SK-N-SH (cell line): ENCODE results near the gene SERINC2. TPM values are rescaled to one million over a fixed set of nuclear protein-coding genes. Genes with fewer than 3 reads are reported as not detected.
"Not testable (repeated sequence)": the region's sequence is repeated elsewhere in the genome, so short reads cannot be mapped to it uniquely, and the experiment has no call there.

ENCODE experiments used
- CTCF ChIA-PET: fragments of 300-600, 350-600 bp; formaldehyde crosslinking; extraction: SDS; loops from one replicate; lab custom pipeline; 2021; lab: Yijun Ruan, JAX
- POLR2A ChIA-PET: fragments of 350-600 bp; sonication (Branson Sonifier 250); formaldehyde crosslinking; extraction: SDS; loops from one replicate; lab custom pipeline; 2020; ENCODE audit warnings: antibody characterized with exemption, inconsistent platforms; lab: Yijun Ruan, JAX
- DNase-seq: peaks from one replicate; pipeline ENCODE4 v3.0.0; 2012
- H2AFZ ChIP-seq: fragments of 200-600 bp; sonication (generic); 2 replicates; pipeline ENCODE4 v1.8.1; 2016; ENCODE audit warnings: antibody characterized with exemption, mild to moderate bottlenecking, low read depth
- H3F3A ChIP-seq: fragments of 200-600 bp; sonication (generic); replicated peaks from 2 replicates; pipeline ENCODE3; 2016; ENCODE audit warnings: antibody characterized with exemption, mild to moderate bottlenecking; ENCODE audit not compliant: insufficient read depth
- H3K27ac ChIP-seq, 2 experiments: fragments of 200-500 bp in 1 of 2; fragments of 200-600 bp in 1 of 2; sonication (Bioruptor generic) in 1 of 2; sonication (generic), shearing (Covaris generic) in 1 of 2; 2 replicates each; pipeline versions ENCODE4 v1.5.1 to v1.6.1; 2014 to 2016; ENCODE audit warnings: low read depth in 2 of 2, inconsistent platforms in 1 of 2, low read length in 1 of 2, mild to moderate bottlenecking in 1 of 2, mixed read lengths in 1 of 2
- H3K27me3 ChIP-seq: fragments of 200-600 bp; sonication (generic), shearing (Covaris generic); 2 replicates; pipeline ENCODE4 v1.6.1; 2016; ENCODE audit warnings: mixed run types; ENCODE audit not compliant: insufficient read depth
- H3K36me3 ChIP-seq, 2 experiments: fragments of 200-500 bp in 1 of 2; fragments of 200-600 bp in 1 of 2; sonication (Bioruptor generic) in 1 of 2; sonication (generic) in 1 of 2; replicated peaks in 1 of 2; 2 replicates each; pipeline versions ENCODE3 to v1.5.1; 2014 to 2016; ENCODE audit warnings: low read length in 1 of 2, mild to moderate bottlenecking in 1 of 2; ENCODE audit not compliant: insufficient read depth in 2 of 2, control insufficient read depth in 1 of 2
- H3K4me1 ChIP-seq, 2 experiments: fragments of 200-500 bp in 1 of 2; fragments of 200-600 bp in 1 of 2; sonication (Bioruptor generic) in 1 of 2; sonication (generic), shearing (Covaris generic) in 1 of 2; 2 replicates each; pipeline versions ENCODE4 v1.5.1 to v1.6.1; 2014 to 2016; ENCODE audit warnings: low read depth in 1 of 2, low read length in 1 of 2, mixed run types in 1 of 2; ENCODE audit not compliant: insufficient read depth in 2 of 2, control insufficient read depth in 1 of 2
- H3K4me2 ChIP-seq: fragments of 200-600 bp; sonication (generic), shearing (Covaris generic); 2 replicates; pipeline ENCODE4 v1.6.1; 2017; ENCODE audit warnings: mixed run types
- H3K4me3 ChIP-seq, 2 experiments: fragments of 200-500 bp in 1 of 2; fragments of 200-600 bp in 1 of 2; sonication (Bioruptor generic) in 1 of 2; sonication (generic), shearing (Covaris generic) in 1 of 2; 2 replicates each; pipeline versions ENCODE4 v1.5.1 to v1.8.1; 2014 to 2016; ENCODE audit warnings: low read depth in 2 of 2, inconsistent platforms in 1 of 2, low read length in 1 of 2, mild to moderate bottlenecking in 1 of 2, mixed read lengths in 1 of 2, moderate library complexity in 1 of 2
- H3K79me2 ChIP-seq: fragments of 200-600 bp; sonication (generic); 2 replicates; pipeline ENCODE4 v1.8.1; 2017; ENCODE audit warnings: mild to moderate bottlenecking; ENCODE audit not compliant: insufficient read depth
- H3K9ac ChIP-seq: fragments of 200-600 bp; sonication (generic); 2 replicates; pipeline ENCODE4 v1.6.1; 2017; ENCODE audit warnings: mixed run types
- H3K9me2 ChIP-seq: fragments of 200-600 bp; sonication (generic); 2 replicates; pipeline ENCODE4 v1.6.1; 2017; ENCODE audit warnings: mixed run types
- H3K9me3 ChIP-seq: fragments of 200-600 bp; sonication (generic); 2 replicates; pipeline ENCODE4 v1.6.1; 2017; ENCODE audit warnings: mixed run types, mild to moderate bottlenecking, moderate library complexity
- H4K20me1 ChIP-seq: fragments of 200-600 bp; sonication (generic); 2 replicates; pipeline ENCODE4 v1.6.1; 2017; ENCODE audit warnings: mild to moderate bottlenecking, mixed run types; ENCODE audit not compliant: insufficient read depth
- EP300 ChIP-seq, 2 experiments: IDR thresholded peaks; 2 replicates each; pipeline versions ENCODE4 v1.4.0 to v1.6.1; 2012; ENCODE audit warnings: borderline replicate concordance in 1 of 2, low read depth in 1 of 2, low read length in 1 of 2
- FOSL2 ChIP-seq: IDR thresholded peaks from 2 replicates; pipeline ENCODE4 v1.4.0; 2012; ENCODE audit warnings: low read depth, mild to moderate bottlenecking, moderate library complexity, borderline replicate concordance
- JUND ChIP-seq: IDR thresholded peaks from 2 replicates; pipeline ENCODE4 v1.4.0; 2012
- MXI1 ChIP-seq: IDR thresholded peaks from 2 replicates; pipeline ENCODE4 v1.6.1; 2012; ENCODE audit warnings: mild to moderate bottlenecking, low read depth, low read length, improper control_type of control experiment
- NFIC ChIP-seq: IDR thresholded peaks from 2 replicates; pipeline ENCODE4 v1.4.0; 2012; ENCODE audit warnings: borderline replicate concordance
- RCOR1 ChIP-seq: fragments of 150-350 bp; IDR thresholded peaks from 2 replicates; pipeline ENCODE4 v1.6.1; 2017; ENCODE audit warnings: antibody characterized with exemption, low read length
- RFX5 ChIP-seq: IDR thresholded peaks from 2 replicates; pipeline ENCODE4 v1.6.1; 2012; ENCODE audit warnings: mild to moderate bottlenecking, improper control_type of control experiment, low read length
- SIN3A ChIP-seq: IDR thresholded peaks from 2 replicates; pipeline ENCODE4 v1.6.1; 2012; ENCODE audit warnings: low read depth, mild to moderate bottlenecking, low read length, moderate library complexity, borderline replicate concordance
- TCF12 ChIP-seq: IDR thresholded peaks from 2 replicates; pipeline ENCODE4 v1.4.0; 2012
- YY1 ChIP-seq: IDR thresholded peaks from 2 replicates; pipeline ENCODE4 v1.4.0; 2012; ENCODE audit warnings: low read depth, mild to moderate bottlenecking
- WGBS: methylation state at CpG from one replicate; pipeline ENCODE4 v1.1.6; 2017; ENCODE audit warnings: low lambda C conversion rate; 5-methylcytosine and 5-hydroxymethylcytosine counted together
- polyA plus RNA-seq, 3 experiments: library from polyadenylated mRNA; depleted of rRNA; stranded (reverse); fragments of >200 nt; gene quantifications; 2 replicates each; pipeline ENCODE4 v1.2.3, GENCODE V29; 2012
- TF ChIP-seq, protein P1 (sequence below): fragments of 150-350 bp; IDR thresholded peaks from 2 replicates; pipeline ENCODE4 v1.6.1; 2017; ENCODE audit warnings: antibody characterized with exemption, low read length, low read depth, borderline replicate concordance
- TF ChIP-seq, protein P2 (sequence below): IDR thresholded peaks from 2 replicates; pipeline ENCODE4 v1.4.0; 2012; ENCODE audit warnings: low read depth, borderline replicate concordance
- TF ChIP-seq, protein P3 (sequence below): IDR thresholded peaks from 2 replicates; pipeline ENCODE4; 2012
- TF ChIP-seq, protein P4 (sequence below): IDR thresholded peaks from 2 replicates; pipeline ENCODE4 v1.6.1; 2012; ENCODE audit warnings: mild to moderate bottlenecking, low read depth, low read length, moderate library complexity
- TF ChIP-seq, protein P5 (sequence below): fragments of 200-600 bp; sonication (generic); IDR thresholded peaks from 2 replicates; pipeline ENCODE4 v1.6.1; 2017; ENCODE audit warnings: antibody characterized with exemption, mild to moderate bottlenecking, moderate library complexity

Gene SERINC2
- polyA plus RNA-seq, 1 of the 3 experiments (the other 2 are of a cell fraction) = 22.2 TPM

DNA sequence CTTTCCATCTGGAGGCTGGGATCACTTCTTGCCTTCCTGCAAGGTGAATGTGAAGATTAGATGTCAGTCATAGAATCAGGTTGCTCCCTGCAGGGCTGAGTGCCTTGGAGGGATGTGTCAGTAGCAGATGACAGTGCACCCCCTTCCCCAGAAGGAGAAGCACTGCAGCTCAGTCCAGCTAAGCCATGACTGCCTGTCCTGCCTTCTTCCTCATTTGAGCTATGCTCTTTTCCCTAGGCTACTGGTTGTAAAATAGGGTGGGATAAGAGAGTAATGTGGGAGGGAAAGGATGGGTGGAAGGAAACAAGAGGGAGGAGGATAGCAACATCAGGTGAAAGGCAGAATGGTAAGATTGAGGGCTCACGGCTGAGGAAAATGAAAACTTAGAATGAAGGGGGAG, 29.0 kb upstream of the SERINC2 start (continued):
- TF ChIP-seq FOSL2 = no peak
- TF ChIP-seq, protein P1, sequence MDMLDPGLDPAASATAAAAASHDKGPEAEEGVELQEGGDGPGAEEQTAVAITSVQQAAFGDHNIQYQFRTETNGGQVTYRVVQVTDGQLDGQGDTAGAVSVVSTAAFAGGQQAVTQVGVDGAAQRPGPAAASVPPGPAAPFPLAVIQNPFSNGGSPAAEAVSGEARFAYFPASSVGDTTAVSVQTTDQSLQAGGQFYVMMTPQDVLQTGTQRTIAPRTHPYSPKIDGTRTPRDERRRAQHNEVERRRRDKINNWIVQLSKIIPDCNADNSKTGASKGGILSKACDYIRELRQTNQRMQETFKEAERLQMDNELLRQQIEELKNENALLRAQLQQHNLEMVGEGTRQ = no peak

DNA sequence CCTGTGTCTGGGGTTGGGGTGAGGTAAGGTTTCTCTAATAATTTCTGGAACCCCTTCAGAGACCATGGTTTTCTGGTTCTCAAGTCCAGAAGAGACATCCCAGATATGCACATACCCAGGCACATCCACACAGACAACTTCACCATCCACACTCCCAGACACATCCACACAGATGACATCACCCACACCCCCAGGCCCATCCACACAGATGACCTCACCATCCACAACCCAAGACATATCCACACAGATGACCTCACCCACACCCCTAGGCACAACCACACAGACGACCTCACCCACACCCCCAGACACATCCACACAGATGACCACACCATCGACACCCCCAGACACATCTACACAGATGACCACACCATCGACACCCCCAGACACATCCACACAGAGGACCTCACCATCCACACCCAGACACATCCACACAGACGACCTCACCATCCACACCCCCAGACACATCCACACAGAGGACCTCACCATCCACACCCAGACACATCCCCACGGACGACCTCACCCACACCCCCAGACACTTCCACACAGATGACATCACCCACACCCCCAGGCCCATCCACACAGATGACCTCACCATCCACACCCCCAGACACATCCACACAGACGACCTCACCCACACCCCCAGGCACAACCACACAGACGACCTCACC, 26.3 kb upstream of the SERINC2 start:
- H3F3A ChIP-seq, H3K9ac ChIP-seq, H2AFZ ChIP-seq, H3K27ac ChIP-seq, H3K27me3 ChIP-seq, H3K4me3 ChIP-seq, H3K9me3 ChIP-seq, H4K20me1 ChIP-seq, H3K4me2 ChIP-seq, H3K9me2 ChIP-seq, H3K36me3 ChIP-seq, POLR2A ChIA-PET, H3K79me2 ChIP-seq, DNase-seq: not testable (repeated sequence)
- 58% methylated on average over 8 of the region's 8 CpGs for WGBS
- peaks cover 0 to 19% of the 10 kb centered on the region in 2 experiments; a peak in 1 of 4 replicates for H3K4me1 ChIP-seq
- CTCF ChIA-PET = interaction anchor here (1.3 to 4.1 kb wide), 2 partner anchors 8 to 162 kb away, joined by 3 to 35 read pairs; no protein-coding TSS in a partner anchor

DNA sequence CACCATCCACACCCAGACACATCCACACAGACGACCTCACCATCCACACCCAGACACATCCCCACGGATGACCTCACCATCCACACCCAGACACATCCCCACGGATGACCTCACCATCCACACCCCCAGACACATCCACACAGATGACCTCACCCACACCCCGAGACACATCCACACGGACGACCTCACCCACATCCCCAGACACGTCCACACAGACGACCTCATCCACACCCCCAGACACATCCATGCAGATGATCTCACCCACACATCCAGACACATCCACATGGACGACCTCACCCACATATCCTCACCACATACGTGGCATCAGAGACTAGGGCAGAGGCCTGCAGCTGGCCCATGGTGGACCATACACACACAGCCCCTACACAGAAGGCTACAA, 25.4 kb upstream of the SERINC2 start:
- no peak overlapping the region for H3K4me3 ChIP-seq
- no peaks in the 10 kb centered on the region for H3K27me3 ChIP-seq
- H3K27ac ChIP-seq = no peak overlapping the region
- peaks cover 0 to 10% of the 10 kb centered on the region in 2 experiments; a peak in 1 of 4 replicates for H3K4me1 ChIP-seq
- POLR2A ChIA-PET = no interaction called here
- no peak overlapping the region for H2AFZ ChIP-seq
- 73% methylated on average over 10 of the region's 10 CpGs for WGBS
- no peak overlapping the region for H3K9ac ChIP-seq
- no peaks in the 10 kb centered on the region for H4K20me1 ChIP-seq
- DNase-seq = no peak
- H3K79me2 ChIP-seq = no peaks in the 10 kb centered on the region
- H3K4me2 ChIP-seq = no peak overlapping the region
- CTCF ChIA-PET = interaction anchor here (0.8 to 13.9 kb wide), 2 partner anchors 31 to 162 kb away, joined by 3 to 287 read pairs; partner anchors contain the start of gene SERINC2
- no peaks in the 10 kb centered on the region for H3F3A ChIP-seq
- no peaks in the 10 kb centered on the region for H3K9me3 ChIP-seq
- no peaks in the 10 kb centered on the region for H3K36me3 ChIP-seq
- H3K9me2 ChIP-seq = no peaks in the 10 kb centered on the region
- TF ChIP-seq, protein P2, sequence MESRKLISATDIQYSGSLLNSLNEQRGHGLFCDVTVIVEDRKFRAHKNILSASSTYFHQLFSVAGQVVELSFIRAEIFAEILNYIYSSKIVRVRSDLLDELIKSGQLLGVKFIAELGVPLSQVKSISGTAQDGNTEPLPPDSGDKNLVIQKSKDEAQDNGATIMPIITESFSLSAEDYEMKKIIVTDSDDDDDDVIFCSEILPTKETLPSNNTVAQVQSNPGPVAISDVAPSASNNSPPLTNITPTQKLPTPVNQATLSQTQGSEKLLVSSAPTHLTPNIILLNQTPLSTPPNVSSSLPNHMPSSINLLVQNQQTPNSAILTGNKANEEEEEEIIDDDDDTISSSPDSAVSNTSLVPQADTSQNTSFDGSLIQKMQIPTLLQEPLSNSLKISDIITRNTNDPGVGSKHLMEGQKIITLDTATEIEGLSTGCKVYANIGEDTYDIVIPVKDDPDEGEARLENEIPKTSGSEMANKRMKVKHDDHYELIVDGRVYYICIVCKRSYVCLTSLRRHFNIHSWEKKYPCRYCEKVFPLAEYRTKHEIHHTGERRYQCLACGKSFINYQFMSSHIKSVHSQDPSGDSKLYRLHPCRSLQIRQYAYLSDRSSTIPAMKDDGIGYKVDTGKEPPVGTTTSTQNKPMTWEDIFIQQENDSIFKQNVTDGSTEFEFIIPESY = no peak
- TF ChIP-seq TCF12 (no peak), EP300 (IDR thresholded peaks at IDR 0.05; ENCODE audit: borderline replicate concordance in 1 of 2, low read depth in 1 of 2, low read length in 1 of 2) (no peak), NFIC (no peak), RFX5 (no peak), YY1 (no peak), SIN3A (no peak), RCOR1 (no peak), JUND (no peak), MXI1 (no peak)
- TF ChIP-seq, protein P3, sequence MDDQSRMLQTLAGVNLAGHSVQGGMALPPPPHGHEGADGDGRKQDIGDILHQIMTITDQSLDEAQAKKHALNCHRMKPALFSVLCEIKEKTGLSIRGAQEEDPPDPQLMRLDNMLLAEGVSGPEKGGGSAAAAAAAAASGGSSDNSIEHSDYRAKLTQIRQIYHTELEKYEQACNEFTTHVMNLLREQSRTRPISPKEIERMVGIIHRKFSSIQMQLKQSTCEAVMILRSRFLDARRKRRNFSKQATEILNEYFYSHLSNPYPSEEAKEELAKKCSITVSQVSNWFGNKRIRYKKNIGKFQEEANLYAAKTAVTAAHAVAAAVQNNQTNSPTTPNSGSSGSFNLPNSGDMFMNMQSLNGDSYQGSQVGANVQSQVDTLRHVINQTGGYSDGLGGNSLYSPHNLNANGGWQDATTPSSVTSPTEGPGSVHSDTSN = no peak
- TF ChIP-seq, protein P4, sequence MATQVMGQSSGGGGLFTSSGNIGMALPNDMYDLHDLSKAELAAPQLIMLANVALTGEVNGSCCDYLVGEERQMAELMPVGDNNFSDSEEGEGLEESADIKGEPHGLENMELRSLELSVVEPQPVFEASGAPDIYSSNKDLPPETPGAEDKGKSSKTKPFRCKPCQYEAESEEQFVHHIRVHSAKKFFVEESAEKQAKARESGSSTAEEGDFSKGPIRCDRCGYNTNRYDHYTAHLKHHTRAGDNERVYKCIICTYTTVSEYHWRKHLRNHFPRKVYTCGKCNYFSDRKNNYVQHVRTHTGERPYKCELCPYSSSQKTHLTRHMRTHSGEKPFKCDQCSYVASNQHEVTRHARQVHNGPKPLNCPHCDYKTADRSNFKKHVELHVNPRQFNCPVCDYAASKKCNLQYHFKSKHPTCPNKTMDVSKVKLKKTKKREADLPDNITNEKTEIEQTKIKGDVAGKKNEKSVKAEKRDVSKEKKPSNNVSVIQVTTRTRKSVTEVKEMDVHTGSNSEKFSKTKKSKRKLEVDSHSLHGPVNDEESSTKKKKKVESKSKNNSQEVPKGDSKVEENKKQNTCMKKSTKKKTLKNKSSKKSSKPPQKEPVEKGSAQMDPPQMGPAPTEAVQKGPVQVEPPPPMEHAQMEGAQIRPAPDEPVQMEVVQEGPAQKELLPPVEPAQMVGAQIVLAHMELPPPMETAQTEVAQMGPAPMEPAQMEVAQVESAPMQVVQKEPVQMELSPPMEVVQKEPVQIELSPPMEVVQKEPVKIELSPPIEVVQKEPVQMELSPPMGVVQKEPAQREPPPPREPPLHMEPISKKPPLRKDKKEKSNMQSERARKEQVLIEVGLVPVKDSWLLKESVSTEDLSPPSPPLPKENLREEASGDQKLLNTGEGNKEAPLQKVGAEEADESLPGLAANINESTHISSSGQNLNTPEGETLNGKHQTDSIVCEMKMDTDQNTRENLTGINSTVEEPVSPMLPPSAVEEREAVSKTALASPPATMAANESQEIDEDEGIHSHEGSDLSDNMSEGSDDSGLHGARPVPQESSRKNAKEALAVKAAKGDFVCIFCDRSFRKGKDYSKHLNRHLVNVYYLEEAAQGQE = no peak
- TF ChIP-seq, protein P5, sequence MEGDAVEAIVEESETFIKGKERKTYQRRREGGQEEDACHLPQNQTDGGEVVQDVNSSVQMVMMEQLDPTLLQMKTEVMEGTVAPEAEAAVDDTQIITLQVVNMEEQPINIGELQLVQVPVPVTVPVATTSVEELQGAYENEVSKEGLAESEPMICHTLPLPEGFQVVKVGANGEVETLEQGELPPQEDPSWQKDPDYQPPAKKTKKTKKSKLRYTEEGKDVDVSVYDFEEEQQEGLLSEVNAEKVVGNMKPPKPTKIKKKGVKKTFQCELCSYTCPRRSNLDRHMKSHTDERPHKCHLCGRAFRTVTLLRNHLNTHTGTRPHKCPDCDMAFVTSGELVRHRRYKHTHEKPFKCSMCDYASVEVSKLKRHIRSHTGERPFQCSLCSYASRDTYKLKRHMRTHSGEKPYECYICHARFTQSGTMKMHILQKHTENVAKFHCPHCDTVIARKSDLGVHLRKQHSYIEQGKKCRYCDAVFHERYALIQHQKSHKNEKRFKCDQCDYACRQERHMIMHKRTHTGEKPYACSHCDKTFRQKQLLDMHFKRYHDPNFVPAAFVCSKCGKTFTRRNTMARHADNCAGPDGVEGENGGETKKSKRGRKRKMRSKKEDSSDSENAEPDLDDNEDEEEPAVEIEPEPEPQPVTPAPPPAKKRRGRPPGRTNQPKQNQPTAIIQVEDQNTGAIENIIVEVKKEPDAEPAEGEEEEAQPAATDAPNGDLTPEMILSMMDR = no peak
